Stimulated activated CD8-positive, alpha-beta memory T cell treated with anti-CD3 and anti-CD28 coated beads, Interleukin-2, amount 100 ng/mL, for 48 hours (primary cell): ENCODE measurements around the gene GALNT16.

Source experiments
- DNase-seq, 2 donors: peaks; one replicate each; pipeline ENCODE4 v3.0.0-alpha.2; 2020; ENCODE audit warnings: low read depth in 2 of 2

The GALNT16 gene

DNA sequence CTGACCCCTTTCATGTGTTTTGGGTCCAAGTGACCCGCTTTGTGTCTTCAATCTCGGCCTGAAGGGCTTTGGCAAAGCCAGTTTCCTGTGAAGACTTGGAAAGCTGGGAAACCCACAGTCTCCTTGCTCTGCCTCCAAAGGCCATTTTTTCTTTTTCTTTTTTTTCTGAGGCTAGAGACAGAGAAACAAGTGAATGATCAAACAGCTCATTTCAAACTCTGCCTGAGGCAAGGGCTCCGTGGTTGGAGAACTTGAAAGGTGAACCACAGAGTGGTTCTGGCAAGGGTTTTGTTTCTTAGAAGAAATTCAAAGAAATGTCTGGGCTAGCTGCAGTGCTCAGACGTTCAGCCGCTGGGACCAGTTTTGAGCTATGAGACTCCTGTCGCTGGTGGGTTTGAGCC, 75.4 kb downstream of the GALNT16 start:
- DNase-seq = no peak

DNA sequence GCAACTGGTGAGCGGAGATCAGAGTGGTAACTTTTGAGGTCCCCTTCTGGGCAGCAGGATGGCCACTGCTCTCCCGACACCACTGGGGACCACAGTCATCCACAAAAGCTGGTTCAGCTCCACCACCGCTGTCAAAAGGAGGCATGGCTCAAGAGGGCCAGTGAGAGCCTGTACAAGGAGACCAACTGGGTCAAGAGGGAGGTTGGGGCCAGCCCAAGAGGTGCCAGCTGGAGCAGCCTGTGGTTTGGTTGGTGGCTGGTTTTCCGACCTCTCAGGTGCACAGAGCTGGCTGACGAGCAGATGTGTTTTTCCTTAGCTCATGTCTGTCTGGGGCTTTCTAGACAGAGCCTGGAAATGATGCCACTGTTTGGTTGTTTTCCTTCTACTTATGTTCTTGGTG, 78.0 kb downstream of the GALNT16 start:
- DNase-seq = no peak

DNA sequence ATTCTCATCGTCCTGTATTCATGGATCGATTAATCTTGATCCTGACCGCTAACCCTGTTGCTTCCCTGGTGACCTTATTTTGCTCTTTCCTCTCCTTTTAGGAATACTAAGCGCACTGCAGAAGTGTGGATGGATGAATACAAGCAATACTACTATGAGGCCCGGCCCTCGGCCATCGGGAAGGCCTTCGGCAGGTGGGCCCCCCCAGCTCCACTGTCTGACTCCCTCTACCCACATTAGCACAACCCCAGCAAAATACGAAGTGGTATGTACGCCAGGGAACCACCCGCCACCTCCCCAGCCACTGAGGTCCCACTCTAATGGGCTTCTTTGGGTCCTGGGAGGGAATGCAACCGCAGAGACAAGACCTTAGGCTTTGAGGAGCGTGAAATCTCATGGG, 79.5 kb downstream of the GALNT16 start:
- DNase-seq = no peak

DNA sequence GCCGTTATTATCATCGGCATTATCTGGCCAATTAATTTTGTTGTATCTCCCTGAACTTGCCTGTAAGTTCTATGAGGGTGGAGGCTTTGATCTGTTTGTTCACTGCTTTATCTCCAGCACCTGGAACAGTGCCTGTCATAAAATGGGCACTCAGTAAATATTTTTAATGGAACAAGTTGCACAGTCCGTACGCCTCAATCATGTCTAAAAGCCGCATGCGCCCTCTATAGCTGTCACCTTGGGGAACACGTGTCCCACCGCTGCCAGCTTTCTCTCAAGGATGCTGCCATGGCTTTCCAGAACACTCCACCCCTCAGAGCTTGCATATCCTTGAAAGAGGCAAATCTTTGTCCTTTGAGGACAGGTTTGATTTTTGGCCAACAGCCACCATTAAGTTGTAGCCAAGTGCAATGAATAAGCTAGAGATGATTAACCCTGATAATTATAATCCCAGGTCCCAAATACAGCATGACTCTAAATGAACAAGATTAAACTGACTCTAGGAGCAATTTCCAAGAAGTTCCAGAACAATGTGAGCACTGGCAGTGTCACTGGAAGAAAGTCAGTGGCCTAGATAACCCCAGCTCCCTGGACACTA, 83.1 kb downstream of the GALNT16 start:
- no peak for DNase-seq

DNA sequence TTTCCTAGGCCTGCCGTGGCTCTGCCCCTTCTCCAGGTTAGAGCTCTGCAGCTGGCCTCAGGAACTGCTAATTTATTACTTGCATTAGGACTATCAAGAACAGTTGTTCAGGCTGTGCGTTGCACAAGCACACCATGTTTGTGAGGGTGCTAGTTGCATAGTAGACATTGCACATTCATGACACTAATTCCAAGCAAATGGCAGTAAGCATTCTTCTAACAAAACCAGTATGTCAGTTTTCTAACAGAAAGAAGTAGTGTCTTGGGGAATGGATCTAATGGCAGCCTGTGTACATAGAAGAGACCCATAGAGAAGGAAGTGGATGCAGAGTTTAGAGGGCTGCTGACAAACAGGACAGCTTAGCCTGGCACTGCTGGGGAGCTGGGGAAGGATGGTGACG, 84.2 kb downstream of the GALNT16 start:
- DNase-seq = no peak

DNA sequence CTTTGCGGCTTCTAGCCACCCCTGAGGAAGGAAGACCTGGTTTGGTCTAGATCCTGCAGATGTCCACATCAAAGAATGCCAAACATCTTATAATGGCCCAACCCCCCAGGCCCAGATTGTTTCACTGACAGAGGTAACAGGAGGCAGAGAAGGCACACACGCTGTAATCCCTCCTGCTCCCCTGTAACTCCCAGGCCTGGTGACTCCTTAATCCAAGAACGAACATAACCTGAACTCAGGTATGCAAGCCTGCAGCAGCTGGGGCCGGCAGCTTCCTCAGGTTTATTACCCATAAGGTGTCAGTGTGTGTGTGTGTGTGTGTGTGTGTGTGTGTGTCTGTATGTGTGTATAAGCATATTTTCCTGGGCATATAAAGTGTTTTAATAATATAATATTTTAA, 85.4 kb downstream of the GALNT16 start:
- DNase-seq = no peak

DNA sequence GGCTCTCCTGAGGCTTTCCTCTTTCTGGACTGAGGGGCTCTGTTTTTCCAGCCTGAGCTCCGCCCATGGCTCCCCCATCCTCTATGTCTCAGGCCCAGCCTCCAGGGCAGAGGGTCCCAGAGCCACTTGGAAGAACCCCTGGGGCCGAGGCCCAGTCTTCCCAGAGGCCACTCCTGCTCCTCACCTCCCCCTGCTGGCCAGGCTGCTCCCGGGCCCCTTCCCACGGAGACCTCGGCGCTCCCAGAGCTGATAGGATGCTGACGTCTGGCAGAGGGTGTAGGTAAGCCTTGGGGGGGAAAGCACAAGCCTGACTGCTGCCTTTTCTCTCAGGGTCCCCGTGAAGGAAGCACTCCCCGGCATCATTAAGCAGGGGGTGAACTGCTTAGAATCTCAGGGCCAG, 86.8 kb downstream of the GALNT16 start:
- DNase-seq = no peak

DNA sequence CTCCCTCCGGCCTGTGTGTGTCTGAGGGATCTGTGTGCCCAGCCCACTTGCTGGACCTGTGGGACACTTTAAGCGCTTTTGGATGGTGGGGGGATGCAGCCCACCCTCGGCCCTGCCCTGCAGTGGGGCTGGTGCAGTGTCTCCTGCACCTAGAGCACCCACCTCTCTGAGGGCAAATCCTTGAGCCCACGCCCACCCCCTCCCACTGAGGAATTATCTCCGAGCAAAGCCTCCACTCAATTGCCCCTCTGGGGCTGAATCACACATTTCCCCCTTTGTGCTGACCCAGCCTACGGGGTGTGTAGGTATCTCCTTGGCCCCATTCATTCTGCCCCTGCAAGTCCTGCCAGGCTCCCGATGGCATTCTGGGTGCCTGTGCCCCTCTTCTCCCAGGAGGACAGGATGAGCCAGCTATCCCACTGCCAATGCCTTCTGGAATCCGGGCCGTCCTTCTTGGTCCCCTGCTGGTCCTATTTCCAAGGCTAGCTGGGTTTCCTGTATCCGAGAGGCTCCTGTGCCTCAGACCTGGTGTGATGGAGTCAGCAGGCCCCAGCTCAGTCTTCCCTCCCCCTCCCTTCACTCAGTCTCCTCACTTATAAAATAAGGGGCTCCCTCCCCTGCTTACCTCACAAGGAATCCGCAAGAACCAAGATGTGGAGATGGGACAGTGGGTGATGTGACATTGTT, 89.3 kb downstream of the GALNT16 start:
- no peak for DNase-seq

DNA sequence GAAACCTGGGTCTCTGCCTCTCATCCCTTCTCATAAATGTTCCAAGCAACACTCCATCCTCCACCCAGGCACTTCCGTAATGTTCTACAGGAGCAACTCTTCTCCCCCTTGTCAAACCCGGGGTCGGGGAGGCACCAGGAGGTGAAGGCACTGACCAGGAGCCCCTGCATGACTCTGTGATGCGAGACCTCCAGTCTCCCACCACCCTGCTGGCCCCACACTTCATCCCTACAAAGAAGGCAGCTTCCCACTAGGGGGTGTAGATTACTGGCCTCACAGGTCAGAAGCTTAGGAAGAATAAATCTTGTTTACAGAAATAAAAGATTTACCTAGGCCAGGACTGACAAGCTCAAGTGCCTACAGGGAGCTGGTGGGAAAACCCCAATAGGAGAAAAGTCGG, 90.9 kb downstream of the GALNT16 start:
- DNase-seq = no peak

DNA sequence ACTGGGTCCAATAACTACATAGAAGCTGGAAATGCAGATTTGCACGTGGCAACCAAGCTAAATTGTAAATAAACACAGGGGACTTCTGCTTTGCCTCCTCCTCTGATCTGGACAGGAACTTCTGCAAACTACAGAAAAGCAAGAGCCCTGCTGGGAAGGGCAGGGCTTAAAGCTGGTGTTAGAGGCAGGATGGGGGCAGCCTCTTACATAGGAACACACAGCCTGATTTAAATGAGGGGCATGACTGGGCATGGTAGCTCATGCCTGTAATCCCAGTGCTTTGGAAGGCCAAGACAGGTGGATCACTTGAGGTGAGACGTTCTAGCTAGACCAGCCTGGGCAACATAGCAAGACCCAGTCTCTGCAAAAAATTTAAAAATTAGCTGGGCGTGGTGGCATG, 91.4 kb downstream of the GALNT16 start:
- no peak for DNase-seq

DNA sequence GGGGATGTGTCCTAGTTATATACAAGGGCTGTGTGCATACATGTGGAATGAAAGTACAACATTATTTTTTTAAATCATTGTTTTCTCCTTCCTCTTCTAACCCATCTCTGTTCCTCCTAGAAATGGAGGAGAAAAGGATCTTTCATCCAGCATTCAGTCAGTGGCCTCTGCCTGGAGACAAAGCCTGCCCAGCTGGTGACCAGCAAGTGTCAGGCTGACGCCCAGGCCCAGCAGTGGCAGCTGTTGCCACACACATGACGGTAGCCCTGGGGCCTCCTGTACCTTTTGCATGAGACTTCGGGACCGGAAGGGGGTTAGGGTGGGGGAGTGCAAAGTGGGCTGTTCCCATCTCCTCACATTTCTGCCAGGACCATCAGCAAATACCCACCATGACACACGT, 92.0 kb downstream of the GALNT16 start:
- DNase-seq = no peak

DNA sequence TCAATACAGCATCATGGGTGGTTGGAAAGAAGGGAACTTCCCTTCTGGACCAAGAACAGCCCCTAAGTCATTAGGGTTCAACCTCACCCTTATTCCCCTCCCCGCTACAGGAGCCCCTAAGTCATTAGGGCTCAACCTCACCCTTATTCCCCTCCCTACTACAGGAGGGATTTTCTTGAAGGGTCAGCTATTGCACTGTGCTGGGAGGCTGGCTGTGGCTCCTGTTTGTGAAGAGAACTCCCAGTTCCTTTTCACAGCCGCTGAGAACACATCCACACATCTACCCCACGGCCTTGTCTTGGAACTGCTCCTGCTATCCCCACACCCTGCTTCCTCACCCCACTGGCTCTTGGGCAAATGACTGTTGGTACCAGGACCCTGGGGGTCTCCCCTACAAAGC, 93.2 kb downstream of the GALNT16 start:
- no peak for DNase-seq

DNA sequence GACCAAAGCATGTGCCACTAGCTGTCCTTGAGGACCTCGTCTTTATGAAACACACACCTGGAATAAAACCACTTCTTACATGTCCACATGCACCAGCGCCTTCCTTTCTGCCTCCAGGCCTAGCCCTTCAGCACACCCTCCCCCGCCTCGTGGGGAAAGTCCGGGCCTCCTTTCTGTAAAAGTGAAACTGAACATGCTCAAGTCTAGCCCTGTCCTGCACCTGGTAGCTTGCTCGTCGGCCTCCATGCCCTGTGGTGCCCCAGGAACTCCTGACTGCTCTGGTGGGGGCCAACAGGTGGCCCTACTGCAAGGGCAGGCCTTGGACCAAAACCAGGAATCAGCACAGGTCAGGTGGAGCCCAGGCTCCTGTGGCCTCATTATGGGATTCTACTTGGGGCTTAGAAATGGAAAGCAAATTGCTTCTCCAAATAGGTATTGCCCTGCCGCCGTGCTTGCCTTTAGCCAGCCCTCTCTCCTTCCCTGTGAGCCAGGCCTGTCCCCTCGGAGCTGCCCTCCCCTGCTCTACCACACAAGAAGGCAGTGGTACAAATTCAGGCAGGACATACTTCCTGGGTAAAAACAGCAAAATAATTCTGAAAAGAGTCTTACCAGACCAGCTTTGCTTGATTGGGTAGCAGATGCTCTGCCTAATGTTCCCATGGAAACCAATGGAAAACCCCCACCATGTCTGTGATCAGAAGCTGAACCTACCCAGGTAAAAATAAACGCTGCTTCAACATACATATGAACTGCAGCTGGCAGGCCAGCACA, 94.6 kb downstream of the GALNT16 start:
- DNase-seq = peak; percentile 47 to 59

DNA sequence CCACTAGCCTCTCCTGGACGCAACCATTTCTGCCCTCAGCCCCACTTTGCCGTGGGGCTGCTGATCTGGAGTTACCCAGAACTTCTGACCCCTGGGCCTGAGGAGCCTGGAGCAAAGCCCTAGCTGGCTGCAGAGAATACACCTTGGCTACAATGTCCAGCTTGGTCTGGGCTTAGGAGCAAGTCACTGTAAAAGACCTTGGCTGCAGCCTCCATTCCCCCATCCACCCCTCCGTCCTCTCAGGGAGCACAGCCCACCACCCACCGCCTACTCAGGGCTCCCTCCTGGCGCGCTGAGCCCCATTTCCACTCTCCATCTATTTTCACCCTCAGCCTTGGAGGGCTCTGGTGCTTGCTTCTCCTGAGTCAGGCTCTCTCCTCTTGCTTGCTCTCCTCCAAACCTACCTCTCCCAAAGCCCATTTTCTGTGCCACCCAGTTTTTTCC, 95.2 kb downstream of the GALNT16 start:
- no peak for DNase-seq

DNA sequence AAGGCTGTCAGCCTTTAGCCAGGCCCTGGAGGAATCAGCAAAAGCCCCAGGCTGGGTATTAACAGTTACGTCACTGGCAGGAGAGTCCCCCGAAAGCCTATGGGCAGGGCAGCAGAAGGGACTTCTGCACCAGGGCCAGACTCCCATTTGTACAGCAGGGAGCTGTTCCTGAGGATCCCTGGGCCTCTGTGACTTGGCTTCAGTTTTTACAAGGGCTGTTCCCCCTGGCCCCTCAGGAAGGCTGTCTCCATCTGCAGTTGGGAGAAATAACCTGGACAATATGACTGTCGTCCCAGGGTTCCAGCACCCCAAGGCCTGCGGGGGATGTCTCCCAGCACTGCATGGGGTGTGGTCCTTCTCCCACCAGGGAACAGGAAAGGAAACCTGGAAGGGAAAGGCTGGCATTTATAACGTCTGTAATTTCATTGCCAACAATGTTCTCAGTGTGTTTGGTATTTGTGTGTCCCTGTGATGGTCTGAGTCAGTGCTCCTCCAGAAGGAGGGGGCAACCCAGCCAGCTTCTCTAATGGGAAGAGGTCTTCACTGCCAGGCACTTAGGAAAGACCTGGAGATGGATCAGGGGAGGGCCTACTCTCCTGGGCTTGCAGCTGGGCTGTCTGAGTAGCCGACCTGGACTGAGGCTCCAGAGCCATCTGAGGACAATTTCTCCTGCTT, 95.8 kb downstream of the GALNT16 start:
- DNase-seq = no peak

DNA sequence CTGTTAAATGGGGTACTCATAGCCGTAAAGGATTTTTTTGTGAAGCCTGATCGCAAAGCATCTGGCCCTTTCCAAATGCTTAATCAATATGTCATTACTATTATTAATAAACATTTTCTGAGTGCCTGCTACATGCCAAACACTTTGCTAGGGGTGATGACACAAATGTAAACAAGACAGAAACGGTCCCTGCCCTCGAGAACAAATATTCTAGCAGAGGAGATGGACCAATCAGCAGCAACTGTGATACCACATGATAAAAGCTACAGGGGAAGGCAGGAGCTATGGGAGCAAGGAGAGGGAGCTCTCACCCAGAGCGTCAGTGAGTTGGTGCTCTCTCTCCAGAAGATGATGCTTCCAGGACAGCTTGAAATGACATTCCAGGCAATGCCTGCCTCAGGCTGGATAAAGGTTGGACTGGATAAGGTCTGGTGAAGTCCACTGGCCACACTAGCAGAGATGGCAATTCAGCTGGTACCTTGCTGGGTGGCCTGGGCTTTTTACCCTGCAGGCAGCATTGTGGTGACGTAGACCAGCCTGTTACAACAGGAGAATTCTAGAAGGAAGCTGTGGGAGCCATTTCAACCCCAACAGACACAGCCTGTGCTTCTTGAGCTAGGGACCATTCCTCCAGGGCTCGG, 97.1 kb downstream of the GALNT16 start:
- DNase-seq = no peak

DNA sequence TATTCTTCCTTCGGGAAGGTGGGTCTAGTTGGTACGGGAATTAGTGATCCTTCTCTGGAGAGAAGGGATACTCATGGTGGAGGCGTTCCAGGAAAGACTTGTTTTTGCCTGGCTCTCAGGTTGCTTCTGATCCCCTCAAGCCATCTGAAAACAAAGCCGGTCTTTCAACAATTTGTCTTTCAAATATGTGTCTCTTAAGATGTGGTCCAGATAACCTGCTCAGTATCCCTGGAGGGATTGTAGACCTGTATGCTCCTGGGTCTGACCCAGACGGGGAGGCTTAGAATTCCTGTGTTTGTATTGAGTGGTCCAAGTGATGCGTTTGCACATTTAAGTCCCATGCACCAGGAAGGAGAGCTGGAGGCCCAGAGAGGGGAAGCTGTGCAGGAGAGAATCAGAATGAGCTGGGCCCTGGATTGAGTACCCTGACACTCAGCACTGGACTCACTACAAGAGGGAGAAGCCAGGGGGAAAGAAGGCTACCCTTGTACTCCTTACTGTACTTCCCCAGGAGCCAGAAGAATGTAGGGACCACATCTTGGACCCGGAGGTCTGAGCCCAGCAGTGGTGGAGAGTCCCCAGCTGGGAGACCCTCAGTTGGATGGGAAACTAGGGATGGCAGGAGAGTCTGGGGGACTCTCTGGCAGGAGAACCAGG, 97.7 kb downstream of the GALNT16 start:
- DNase-seq = no peak

DNA sequence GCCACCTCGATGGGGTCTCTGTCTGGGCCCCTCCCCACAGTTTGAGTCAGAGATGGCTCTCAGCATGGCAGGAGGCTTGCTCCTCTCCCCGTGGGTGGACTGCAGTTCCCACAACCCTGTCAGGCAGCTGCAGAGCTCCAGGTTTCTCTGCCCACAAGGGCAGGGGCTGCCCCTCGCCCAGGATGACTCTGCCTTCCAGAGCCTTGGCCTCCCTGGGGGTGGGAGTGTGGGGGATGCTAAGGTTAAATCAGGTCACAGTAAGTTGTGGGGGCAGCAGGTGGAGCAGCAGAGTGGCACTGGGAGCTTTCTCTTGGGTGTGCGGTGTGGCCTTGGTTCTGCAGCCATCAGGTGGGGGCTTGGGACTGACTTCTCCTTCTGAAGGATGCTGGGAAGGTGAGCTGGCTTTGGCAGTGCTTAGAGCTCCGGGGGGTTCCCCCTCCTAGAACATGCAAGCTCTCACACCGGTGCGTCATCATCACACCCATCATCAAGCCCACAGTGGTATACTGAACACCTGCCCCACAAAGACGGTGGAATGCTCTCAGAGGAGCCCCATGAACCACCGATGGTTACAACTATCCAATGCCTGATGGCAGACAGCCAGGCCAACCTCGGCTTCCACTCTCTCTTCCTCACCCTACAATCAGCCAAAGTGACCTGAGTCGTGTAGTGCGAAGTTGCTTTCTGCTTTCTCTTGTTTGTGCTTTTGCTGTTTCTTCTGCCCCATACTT, 98.4 kb downstream of the GALNT16 start:
- DNase-seq = peak; percentile 12 to 53

DNA sequence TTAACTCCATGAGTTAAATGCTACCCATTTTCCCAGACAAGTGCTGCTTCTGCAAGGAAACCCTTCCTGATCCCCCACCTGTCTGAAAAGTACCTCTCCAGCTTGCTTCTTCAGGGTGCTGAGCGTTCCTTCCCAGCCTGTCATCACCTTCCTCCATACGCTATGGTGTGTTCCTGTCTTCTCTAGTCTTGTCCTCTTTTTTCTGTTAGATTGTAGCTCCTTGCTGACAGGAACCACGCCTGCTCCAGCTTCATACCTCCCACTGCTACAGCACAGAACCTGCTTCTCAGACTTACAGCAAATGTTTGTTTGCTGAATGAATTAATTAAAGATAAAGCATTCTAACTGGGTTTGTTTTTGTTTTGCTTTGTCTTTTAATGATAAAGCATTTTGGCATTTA, 99.0 kb downstream of the GALNT16 start:
- no peak for DNase-seq

DNA sequence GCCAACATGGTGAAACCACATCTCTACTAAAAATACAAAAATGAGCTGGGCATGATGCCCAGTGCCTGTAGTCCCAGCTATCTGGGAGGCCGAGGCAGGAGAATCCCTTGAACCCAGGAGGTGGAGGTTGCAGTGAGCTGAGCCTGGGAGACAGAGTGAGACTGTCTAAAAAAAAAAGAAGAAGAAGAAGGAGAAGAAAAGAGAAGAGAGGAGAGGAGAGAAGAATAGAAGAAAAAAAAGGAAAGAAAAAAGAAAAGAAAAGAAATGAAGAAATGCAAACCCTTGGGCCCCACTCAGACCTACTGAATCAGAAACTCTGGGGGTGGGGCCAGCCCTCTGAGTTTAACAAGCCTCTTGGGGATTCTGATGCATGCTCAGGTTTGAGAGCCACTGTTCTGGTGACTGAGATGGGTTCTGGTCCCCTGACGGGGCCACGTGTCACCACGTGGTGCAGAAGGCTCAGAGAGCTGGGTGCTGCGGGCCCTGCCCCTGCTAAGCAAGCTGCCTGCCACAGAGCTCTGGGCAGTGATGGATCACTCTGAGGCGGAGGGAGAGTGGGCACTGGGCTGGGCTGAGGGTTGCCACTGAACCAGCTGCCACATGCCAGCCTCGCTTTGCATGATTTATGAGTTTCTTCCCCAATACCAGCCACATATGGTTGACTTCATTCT, 100.6 kb downstream of the GALNT16 start:
- DNase-seq = peak in 1 of 2 donors; percentile 7
